HCEC 1CT (cell line): ENCODE measurements around the gene SREBF2.

Experiments used
- DNase-seq: peaks from one replicate; pipeline ENCODE4 v3.0.0-alpha.2; 2017

The SREBF2 gene

DNA sequence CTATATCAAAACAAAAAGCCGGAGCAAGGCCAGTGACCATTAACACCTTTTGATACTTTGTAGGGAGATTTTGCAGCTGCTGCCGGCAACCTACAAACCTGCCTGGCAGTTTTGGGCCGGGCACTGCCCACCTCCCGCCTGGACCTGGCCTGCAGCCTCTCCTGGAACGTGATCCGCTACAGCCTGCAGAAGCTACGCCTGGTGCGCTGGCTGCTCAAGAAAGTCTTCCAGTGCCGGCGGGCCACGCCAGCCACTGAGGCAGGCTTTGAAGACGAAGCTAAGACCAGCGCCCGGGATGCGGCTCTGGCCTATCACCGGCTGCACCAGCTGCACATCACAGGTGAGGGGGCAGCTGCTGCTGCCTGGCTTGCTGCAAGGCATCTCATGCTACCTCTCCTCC lies 47.7 kb downstream of the SREBF2 start:
- DNase-seq = no peak

DNA sequence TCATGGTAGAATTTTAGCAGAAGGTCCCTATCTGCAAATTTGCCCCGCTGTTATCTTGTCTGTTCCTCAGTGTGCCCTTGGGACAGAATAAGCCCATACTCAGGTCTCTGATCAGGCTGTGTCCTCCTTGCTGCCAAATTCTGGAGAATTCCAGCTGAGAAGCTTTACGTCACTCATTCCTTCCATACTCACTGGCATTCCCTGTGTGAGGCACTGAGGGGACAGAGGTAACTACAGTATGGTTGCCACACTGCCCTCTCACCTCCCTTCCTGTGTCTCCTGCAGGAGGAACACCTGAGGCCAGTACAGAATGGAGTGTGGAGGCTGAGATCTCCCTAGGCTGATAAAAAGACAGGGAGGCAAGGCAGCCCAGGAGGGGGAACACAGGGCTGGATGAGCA lies 50.5 kb downstream of the SREBF2 start:
- DNase-seq = no peak

DNA sequence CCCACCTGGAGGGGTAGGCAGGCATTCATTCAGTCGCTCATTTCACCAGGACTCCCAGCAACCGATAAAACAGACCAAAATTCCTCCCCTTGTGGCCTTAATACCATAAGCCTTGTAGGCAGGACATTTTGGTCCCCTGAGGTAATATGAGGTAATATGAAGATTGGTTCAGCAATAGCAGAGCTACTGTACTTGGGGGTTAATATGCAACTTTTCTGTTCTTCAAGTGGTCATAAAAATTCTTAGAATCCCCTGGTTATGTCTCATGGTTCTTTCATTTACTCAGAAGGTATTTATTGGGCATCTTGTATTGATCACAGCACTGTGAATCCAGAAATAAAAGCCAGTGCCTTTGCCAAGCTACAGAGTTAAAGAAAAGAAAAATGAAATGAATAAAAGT lies 52.2 kb downstream of the SREBF2 start:
- DNase-seq = no peak

DNA sequence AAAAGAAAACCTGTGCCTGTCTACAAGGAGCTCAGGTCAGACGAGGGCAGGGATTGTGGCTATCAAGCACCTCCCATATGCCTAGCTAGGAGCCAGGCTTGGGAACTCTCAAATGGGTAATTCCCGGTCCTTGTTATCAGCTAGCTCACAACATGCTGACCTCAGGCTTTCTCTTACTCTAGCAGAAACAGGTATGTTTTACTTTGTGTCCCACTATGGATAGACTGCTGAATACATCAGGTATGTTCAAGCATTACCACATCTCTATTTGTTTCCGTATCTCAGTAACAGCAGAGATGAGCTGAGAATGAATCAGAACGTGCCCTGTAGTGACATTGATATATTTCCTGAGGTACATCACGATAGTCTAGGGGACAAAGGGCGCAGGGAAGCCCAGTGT lies 52.6 kb downstream of the SREBF2 start:
- no peak for DNase-seq

DNA sequence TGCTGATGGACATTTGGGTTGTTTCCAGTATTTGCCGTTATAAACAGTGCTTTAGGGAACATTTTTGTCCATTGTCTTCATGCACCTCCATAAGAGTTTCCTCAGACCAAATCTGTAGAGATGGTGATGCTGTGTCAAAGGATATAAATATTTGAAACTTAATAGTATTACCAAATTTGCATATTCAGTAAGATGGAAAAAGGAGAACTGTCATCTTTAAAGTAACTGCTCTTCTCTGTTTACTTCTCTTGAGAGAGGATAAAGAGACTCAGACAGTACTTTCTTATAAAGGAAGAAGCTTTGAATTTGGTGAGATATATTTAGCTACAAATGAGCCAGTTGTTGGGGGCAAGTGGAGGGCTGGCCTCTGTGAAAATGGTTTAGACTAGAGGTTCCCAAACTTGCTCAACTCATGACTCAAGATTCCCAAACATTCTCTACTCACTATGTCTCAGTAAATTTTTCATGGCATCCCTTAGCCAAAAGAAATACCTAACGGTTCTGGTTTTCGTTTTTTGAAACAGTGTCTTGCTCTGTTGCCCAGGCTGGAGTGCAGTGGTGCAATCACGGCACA lies 55.8 kb downstream of the SREBF2 start:
- DNase-seq = peak; percentile 15

DNA sequence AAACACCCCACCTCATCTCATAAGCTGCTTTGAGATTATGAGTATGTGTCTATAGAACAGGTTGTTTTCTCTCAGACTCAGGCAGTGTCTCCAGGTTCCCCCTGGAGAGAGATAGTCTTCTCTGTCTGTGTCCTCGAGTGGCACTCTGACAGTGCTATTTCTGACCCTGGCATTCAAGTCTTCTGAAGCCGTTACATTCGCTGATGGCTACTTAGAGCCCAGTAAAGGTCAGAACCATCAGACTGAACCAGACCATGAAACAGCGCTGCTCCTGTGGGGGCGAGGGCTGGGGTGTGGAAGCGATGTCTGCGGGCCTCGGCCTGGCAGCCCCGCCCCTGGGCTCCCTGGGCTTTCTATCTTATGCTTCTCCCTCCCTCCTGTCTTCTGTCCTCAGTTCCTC lies 58.5 kb downstream of the SREBF2 start:
- DNase-seq = no peak

DNA sequence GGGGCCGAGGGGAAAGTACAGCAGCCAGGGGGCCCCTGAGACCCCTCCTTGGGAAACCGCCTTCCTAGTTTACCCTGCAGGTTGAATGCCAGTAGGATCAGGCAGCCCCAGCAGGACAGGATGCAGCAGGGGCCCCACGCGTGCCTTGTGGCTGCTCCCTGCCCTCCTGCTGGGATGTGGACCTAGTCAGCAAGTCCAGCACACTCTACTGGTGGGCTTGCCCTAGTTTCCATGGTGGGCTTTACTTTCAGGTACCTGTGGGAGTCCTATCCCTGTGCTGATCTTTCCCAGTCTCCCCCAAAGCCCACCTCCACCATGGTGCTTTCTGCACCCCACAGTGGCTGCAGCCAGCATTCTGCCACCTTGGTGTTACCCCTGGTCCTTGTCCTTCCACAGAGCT lies 59.8 kb downstream of the SREBF2 start:
- DNase-seq = no peak

DNA sequence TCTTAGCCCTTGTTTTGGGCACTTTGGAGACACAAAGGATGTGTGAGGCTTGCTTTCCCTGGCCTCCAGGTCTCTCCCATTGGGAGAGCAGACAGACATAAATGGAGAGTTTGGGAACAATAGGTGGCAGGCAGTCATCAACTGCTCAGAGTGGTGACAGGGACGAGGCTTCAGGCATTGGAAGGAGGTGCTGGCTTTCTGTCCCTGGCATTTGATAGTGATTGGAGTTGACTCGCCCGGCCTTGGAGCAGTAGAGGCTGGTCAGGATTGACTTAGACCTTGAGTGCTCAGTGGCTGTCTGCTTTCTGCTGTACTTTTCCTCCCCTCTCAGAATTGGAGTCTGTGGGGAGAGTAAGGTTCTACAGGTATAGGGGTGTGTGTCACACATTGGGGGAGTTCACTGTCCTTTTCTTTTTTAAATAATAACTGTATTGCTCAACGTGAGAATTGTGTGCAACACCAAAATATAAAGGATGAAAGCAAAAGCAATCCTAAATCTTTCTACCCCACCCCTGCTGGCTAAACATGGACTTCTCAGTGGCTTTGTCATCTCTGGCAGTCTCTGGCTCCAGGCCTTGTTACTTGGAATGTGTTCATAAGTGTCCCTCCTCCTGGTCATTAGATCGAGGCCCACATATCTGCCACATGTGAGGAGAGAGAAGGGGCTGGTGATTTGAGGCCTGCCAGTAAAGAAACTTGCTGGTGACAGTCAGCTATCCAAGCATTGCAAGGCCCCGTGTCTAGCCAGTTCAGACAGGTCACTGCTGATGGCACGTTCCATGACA lies 60.9 kb downstream of the SREBF2 start:
- DNase-seq = no peak

DNA sequence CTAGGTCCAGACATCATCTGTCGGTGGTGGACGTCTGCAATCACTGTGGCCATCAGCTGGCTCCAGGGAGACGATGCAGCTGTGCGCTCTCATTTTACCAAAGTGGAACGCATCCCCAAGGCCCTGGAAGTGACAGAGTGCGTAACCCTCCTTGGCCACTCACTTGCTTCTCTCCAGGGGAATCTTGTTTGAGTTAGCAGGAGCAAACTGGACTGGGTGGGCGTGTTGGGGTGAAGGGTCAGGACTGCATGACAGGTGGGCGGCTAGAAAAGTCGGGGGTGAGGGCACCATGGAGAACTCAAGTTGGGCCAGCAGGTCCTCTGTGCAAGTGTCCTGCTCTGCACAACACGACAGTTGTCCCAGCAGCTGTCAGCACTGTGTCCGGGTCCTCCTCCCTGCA lies 65.7 kb downstream of the SREBF2 start:
- no peak for DNase-seq

DNA sequence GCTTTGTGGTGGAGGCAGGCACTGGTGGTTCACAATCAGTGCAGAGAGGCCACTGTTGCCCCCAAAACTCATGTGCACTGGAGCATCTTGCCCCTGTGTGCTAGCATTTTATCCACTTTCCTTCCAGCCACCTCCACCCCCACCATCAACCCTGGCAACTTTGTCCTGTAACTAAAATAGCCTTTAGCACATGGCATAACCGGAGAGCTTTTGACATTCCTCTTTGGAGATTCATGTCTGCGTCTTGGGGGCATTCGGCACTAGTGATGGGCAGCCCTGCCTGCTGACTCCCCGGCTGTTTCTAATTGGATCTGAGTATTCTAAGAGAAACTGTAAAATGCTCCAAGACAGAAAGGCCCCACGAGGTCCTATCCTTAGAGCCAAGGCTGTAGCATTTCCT lies 66.2 kb downstream of the SREBF2 start:
- DNase-seq = no peak

DNA sequence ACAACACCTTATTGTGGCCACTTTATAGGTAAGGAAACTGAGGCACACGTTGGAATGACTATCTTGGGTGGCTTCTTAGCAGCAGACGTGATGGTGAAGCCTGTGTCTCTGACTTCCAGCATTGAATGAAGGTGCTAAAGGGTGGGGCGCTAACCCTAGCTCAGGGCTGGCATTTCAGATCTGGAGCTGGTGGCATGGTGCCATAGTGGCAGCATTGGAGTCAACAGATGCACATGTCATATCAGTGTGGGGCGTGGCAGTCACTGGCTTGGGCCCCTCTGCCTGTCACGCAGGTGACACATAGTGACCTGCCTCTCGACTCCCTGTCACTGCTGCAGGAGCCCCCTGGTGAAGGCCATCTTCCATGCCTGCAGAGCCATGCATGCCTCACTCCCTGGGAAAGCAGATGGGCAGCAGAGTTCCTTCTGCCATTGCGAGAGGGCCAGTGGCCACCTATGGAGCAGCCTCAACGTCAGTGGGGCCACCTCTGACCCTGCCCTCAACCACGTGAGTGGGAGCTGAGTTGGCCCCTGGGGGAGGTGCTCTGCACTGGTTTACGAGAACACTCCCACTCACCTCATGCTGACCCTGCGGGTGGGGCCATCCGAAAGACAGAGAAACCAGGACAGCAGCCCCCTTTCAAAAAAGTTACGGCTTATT lies 67.2 kb downstream of the SREBF2 start:
- DNase-seq = no peak

DNA sequence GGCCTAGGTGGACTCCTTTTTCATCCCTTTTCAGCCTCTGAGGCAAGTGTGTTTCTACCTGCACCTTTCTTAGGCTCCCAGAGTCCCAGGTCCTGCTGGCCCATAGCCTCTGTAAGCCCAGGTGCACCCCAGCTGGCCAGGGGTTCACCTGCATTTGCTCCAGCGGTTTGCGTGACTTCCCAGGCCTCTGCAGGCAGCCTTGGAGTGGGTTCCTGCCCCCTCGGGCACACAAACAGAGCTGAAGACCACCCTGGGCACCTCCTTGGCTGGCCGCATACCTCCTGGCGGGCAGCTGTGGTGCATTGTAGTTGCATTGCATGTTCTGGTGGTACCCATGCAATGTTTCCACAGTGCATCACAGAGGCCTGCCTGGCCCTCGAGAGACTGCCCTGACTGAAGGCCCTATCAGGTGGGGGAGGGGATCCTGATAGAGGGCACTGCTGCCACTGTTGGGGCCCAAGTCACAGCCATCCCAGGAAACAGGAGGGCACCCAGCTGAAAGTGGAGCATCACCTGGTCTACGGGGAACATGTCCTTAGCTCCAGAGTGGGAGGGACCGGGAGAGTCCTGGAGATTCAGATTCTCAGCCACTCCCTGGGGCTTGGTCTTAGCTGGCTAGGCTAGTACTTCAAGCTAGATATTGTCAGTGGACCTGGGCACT lies 67.9 kb downstream of the SREBF2 start:
- no peak for DNase-seq

DNA sequence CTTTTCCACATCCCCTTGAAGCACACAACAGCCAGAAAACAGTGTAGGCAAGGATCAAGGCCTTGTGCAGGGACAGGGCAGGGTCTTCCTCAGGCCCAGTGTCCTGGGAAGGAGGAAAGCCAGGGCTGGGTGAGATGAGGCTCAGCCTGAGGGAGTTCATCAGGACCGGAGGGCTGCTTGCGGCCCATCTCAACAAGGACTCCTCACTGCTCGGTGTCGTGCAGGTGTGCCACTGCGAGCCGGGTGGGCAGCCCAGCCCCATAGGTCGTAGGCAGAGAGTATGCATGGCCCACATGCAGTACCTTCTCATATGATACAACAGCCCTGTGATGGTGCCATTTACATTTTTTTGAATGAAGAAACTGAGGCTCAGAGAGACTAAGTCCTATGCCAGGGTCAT lies 69.1 kb downstream of the SREBF2 start:
- DNase-seq = no peak

DNA sequence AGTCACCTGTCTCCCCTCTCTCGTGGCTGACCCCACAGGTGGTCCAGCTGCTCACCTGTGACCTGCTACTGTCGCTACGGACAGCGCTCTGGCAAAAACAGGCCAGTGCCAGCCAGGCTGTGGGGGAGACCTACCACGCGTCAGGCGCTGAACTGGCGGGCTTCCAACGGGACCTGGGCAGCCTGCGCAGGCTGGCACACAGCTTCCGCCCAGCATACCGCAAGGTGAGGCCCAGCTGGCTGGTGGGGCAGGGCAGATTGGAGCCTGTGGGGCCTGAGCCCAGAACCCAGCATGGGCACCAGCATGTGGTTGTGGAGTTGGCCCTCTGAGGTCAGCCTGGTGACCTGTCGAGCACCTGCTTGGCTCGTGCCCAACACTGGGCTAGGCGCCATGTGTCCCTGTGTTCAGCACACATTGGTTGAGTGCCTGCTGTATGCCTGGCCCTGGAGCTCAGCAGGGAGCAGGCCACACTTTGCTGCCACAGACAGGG lies 70.1 kb downstream of the SREBF2 start:
- no peak for DNase-seq

DNA sequence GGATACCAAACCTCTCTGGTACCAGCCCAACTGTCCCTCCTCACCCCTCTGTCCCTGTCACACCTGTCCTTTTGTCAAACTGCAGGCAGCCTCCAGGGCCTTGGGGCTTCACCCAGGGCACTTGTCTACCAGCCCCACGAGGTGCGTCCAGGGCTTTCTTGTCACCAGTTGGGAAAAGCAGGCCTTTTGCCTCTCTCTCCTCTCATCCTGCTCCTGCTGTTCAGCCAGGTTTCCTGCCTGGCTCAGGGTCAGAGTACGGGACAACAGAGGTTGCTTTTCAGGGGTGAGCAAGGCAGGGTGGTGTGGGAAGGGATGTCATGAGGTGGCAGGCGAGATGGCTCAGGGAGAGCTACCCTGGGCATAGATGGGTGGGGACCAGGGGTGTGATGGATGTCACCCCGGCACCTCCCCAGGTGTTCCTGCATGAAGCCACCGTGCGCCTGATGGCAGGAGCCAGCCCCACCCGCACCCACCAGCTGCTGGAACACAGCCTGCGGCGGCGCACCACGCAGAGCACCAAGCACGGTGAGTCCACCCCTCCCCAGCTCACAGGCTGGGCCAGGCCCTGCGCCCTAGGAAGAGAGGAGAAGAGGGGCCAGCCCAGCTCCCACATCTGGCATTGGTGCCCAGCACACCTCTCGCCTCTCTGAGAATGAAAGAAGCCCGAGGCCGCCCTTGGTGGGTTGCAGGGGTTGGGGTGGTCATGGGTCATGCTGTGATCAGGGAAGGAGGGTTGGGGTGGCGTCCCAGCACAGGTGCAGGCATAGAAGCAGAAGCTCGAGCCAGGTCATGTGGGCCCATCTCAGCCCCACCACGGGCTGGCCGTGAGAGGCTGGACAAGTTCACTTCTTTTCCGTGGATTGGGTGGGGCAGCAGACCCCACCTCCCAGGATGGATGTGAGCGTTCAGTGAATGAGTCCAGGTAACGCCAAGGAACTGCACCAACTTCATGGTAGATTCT lies 71.8 kb downstream of the SREBF2 start:
- no peak for DNase-seq

DNA sequence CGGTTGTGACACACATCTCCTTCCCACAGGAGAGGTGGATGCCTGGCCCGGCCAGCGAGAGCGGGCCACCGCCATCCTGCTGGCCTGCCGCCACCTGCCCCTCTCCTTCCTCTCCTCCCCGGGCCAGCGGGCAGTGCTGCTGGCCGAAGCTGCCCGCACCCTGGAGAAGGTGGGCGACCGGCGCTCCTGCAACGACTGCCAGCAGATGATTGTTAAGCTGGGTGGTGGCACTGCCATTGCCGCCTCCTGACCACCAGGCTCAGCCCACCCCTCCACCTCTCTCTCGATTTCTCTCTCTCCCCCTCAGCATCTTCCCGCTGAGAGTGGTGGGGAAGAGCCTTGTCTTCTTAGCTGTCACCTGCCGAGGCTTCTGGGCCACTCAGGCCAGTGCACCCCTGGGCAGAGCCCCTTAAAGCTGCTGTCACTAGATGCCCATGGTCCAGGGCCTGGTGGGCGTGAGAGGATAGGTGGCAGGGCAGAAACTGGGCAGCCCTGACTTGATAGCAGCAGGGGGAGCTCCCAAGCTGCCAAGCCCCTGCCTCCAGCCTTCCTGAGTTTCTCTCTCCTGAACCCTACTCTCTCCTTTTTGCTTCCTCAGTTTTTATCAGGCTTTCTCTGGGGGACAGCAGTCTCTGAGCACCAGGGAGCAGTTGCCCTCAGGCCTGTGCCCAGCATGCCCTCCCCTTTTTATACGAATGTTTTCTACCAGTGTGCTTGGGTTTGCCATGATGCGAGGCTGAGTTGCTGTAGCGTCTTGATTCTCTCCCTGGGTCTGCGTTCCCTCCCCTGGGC lies 72.7 kb downstream of the SREBF2 start:
- DNase-seq = no peak

DNA sequence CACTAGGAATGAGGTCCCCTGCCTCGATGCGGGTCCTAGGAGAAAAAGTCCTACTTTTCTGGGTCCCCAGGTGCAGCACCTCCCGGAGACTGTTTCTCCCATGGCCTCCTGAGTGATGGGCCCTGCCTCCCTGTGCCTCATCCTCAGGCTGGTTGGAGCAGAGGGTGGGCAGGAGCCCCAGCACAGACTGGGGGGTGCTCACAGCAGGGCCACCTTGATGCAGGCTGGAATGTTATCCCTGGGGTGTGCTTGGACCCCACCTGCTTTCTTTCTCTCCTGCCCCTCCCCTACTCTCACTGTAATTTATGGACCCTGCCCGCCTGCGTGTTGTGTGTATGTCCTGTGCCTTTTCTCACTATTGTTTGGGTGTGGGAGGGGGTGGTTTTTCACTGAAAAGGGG lies 73.9 kb downstream of the SREBF2 start:
- DNase-seq = no peak

DNA sequence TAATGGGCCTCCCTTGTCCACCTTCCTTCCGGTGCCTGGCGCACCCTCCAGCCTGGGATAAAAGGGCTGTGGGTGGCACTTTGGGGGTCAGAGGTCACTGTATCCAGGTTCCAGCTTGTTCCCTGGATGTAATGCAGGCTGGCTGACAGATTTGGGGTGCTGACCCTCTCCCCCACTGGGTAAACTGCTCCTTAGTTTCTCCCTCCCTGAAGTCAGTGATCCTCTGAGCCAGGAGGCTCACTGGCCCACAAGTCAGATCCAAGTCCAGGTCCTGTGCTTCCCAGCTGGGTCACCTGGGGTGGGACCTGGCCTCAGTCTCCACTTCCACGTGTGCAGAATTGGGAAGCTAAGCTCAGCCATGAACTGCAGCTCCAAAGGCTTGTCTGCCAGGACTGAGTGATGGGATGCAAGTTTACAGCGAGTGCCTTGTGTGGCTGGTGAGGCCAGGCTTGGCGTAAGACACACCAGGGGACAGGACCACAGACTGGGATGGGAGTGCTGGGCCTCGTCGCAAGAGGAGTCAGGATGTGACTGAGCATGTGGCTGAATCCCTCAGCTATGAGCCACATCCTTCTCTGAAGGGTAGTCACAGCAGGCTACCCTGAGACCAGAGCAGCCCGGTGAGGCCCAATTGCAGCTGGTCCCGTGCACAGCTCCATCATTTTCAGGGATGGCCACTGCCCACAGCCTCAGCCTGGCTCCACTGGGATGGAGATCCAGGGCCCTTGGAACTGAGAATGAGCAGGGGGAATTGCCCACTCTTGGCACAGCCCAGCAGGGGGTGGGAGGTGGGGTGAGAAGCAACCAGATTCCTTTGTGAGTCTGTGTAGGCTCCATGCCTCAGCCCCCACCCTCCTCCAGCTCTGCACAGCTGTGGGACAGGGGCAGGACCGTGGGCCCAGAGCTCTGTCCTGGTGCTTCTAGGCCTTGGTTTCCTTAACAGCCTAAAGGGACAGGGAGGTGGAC lies 74.8 kb downstream of the SREBF2 start:
- no peak for DNase-seq

DNA sequence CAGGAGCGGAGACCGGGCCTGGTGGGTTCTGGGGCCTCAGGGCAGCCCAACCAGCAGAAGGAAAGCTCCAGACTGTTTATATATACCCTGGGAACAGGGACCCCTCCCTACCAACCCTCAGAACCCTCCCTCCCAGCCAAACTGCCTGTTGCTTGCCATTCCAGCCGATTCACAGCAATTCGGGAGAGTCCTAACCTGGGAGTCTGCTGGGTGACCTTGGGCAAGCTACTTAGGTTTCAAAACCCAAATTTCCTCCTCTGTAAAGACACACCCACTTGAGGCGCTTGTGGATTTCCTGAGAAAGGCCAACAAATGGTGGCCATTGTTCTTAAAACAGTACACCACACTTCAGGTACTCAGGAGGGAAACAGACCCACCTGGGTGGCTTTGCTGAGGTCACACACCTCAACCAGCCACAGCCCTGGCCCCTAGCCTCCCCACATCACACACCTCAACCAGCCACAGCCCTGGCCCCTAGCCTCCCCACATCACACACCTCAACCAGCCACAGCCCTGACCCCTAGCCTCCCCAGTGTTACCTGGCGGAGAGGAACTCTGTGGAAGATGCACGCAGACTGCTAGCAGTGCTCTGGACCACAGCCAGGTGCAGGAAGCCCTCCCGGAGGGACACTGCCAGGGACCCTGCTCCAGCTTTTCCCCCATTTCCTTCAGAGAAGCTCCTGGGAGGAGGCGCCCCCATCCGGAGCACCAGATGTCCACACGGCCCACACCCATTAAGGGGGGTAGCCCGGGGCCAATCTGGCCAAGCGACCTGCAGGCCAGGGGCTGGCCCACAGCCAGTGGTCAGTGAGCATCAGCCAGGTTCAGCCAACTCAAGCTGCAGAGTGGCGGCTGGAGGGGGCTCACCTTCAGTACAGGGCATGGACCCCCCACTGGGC lies 75.8 kb downstream of the SREBF2 start:
- no peak for DNase-seq
